Endothelial cell (in vitro differentiated cells): ENCODE data around the gene CMTM8. TPM values are rescaled to one million over a fixed set of nuclear protein-coding genes. Genes with fewer than 3 reads are reported as not detected.

Source experiments
- DNase-seq: peaks from one replicate; pipeline ENCODE4 v3.0.0; 2021; ENCODE audit warnings: low spot score
- H3K27ac Mint-ChIP-seq: one replicate; pipeline ENCODE4 v1.8.0; 2021; ENCODE audit warnings: mixed read lengths, inconsistent platforms; ENCODE audit not compliant: unreplicated experiment
- H3K27me3 Mint-ChIP-seq: one replicate; pipeline ENCODE4 v1.8.0; 2021; ENCODE audit warnings: mild to moderate bottlenecking, moderate library complexity, mixed read lengths, inconsistent platforms; ENCODE audit not compliant: unreplicated experiment
- H3K36me3 Mint-ChIP-seq: one replicate; pipeline ENCODE4 v1.8.0; 2021; ENCODE audit warnings: mild to moderate bottlenecking, low read depth, mixed read lengths, inconsistent platforms; ENCODE audit not compliant: unreplicated experiment
- H3K4me1 Mint-ChIP-seq: one replicate; pipeline ENCODE4 v1.8.0; 2021; ENCODE audit warnings: mild to moderate bottlenecking, mixed read lengths, inconsistent platforms; ENCODE audit not compliant: unreplicated experiment
- H3K4me3 Mint-ChIP-seq: one replicate; pipeline ENCODE4 v1.8.0; 2021; ENCODE audit warnings: mild to moderate bottlenecking, mixed read lengths, inconsistent platforms; ENCODE audit not compliant: unreplicated experiment
- H3K9me3 Mint-ChIP-seq: one replicate; pipeline ENCODE4 v1.8.0; 2021; ENCODE audit warnings: mixed read lengths, inconsistent platforms; ENCODE audit not compliant: unreplicated experiment
- total RNA-seq: library from RNA; stranded (reverse); fragmentation: NEBNext Ultra II Directional; extraction: Animal tissue kit (Norgen Biotek cat#: 25700); gene quantifications from one replicate; pipeline ENCODE4 v1.2.1, GENCODE V29; 2021; ENCODE audit not compliant: unreplicated experiment
- TF ChIP-seq, protein P1 (sequence below): fragments of 200-600 bp; sonication (generic); IDR thresholded peaks from one replicate; pipeline ENCODE4 v1.5.0; 2021; ENCODE audit warnings: antibody characterized with exemption; ENCODE audit not compliant: unreplicated experiment

CMTM8 gene
- total RNA-seq, 1 donor from 2014 or later, result 16.2 TPM

GRCh38 chr3:32414522-32415202 lies 176.2 kb downstream of the CMTM8 start:
- H3K27me3 Mint-ChIP-seq, result peaks cover 7% of the 10 kb centered on the region
- H3K9me3 Mint-ChIP-seq, result no peaks in the 10 kb centered on the region
- TF ChIP-seq, protein P1, sequence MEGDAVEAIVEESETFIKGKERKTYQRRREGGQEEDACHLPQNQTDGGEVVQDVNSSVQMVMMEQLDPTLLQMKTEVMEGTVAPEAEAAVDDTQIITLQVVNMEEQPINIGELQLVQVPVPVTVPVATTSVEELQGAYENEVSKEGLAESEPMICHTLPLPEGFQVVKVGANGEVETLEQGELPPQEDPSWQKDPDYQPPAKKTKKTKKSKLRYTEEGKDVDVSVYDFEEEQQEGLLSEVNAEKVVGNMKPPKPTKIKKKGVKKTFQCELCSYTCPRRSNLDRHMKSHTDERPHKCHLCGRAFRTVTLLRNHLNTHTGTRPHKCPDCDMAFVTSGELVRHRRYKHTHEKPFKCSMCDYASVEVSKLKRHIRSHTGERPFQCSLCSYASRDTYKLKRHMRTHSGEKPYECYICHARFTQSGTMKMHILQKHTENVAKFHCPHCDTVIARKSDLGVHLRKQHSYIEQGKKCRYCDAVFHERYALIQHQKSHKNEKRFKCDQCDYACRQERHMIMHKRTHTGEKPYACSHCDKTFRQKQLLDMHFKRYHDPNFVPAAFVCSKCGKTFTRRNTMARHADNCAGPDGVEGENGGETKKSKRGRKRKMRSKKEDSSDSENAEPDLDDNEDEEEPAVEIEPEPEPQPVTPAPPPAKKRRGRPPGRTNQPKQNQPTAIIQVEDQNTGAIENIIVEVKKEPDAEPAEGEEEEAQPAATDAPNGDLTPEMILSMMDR, result no peak
- H3K27ac Mint-ChIP-seq, result no peak overlapping the region
- DNase-seq, result no peak
- H3K4me1 Mint-ChIP-seq, result peaks cover 24% of the 10 kb centered on the region
- peaks cover 8% of the 10 kb centered on the region for H3K36me3 Mint-ChIP-seq
- no peak overlapping the region for H3K4me3 Mint-ChIP-seq

DNA sequence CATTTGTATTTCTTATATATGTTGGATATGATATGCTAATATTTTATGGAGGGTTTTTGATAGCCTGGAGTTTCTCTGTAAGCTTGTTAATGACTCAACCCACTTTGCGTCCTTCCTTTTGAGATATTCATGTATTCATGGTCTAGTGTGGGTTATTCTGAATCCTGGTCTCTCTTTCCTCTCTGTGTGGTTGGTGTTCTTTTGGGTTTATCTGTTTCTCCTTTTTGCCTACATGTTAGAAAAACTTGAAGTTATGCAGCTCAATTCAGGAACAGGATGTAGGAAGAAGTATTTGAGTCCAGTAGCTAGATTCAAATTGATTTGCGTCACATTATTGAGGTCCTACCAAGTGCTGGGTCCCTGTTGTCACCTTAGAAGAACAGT lies 181.3 kb downstream of the CMTM8 start:
- Mint-ChIP-seq H3K4me3 (peak overlapping the region; percentile 37), H3K27ac (peak overlapping the region; percentile 33), H3K9me3 (no peaks in the 10 kb centered on the region), H3K27me3 (peaks cover 7% of the 10 kb centered on the region), H3K4me1 (peaks cover 35% of the 10 kb centered on the region), H3K36me3 (peaks cover 5% of the 10 kb centered on the region)
- no peak for DNase-seq
- TF ChIP-seq, protein P1, result no peak

Other genes starting within 250 kb of the CMTM8 start
- gene GPD1L, start 132.1 kb upstream of the CMTM8 start, total RNA-seq, result 2.5 TPM
- 54.4 TPM for gene CMTM7, start 153.2 kb downstream of the CMTM8 start, total RNA-seq